Thyroid gland (tissue), 4 donors: ENCODE data around the gene CCDC188. TPM values are rescaled to one million over a fixed set of nuclear protein-coding genes. Genes with fewer than 3 reads are reported as not detected.

Source experiments
- DNase-seq, 2 donors: peaks; one replicate each; pipeline ENCODE4 v3.0.0-alpha.2; 2019
- H3K27ac ChIP-seq, 3 donors: fragments of 200-600 bp; sonication (generic); 1 replicate in 2 of 3; 2 replicates in 1 of 3; pipeline ENCODE4 v1.5.1; 2016 to 2019; ENCODE audit warnings: mild to moderate bottlenecking in 1 of 3, moderate library complexity in 1 of 3
- H3K27me3 ChIP-seq: fragments of 200-600 bp; sonication (generic); one replicate; pipeline ENCODE4 v1.5.1; 2019
- H3K36me3 ChIP-seq, 2 donors: fragments of 200-600 bp; sonication (generic); one replicate each; pipeline ENCODE4 v1.5.1; 2016 to 2019
- H3K4me1 ChIP-seq, 2 donors: fragments of 200-600 bp; sonication (generic); one replicate each; pipeline ENCODE4 v1.5.1; 2017 to 2019
- H3K4me3 ChIP-seq, 3 donors: fragments of 200-600 bp; sonication (generic); replicated peaks in 1 of 3; 1 replicate in 2 of 3; 2 replicates in 1 of 3; pipeline ENCODE4 v1.5.1; 2016; ENCODE audit warnings: mild to moderate bottlenecking in 1 of 3
- H3K9me3 ChIP-seq: fragments of 200-600 bp; sonication (generic); one replicate; pipeline ENCODE4 v1.5.1; 2017
- CTCF ChIP-seq, 6 experiments: fragments of 200-600 bp in 3 of 6; fragments of 450-650 bp in 3 of 6; sonication (generic) in 3 of 6; IDR thresholded peaks; one replicate each; pipeline ENCODE4 v1.5.1; 2016 to 2019; ENCODE audit warnings: antibody characterized with exemption in 6 of 6, mild to moderate bottlenecking in 2 of 6, inconsistent platforms in 1 of 6, moderate library complexity in 1 of 6
- POLR2A ChIP-seq, 2 donors: fragments of 450-650 bp; IDR thresholded peaks; one replicate each; pipeline ENCODE4 v1.6.1; 2017; ENCODE audit warnings: antibody characterized with exemption in 2 of 2, mild to moderate bottlenecking in 2 of 2, moderate library complexity in 1 of 2
- WGBS, 2 donors: methylation state at CpG; one replicate each; pipeline ENCODE4 v1.1.5; 2017; 5-methylcytosine and 5-hydroxymethylcytosine counted together
- intact Hi-C: fragments of 100-400 bp; cut with DNase I; formaldehyde crosslinking; loops from one replicate; pipeline ENCODE4 v1.15.1; 2023
- total RNA-seq, 4 donors: library from RNA; depleted of rRNA; stranded (reverse); fragments of >200 nt; gene quantifications; one replicate each; pipeline ENCODE4 v1.2.3, GENCODE V29; 2016

The CCDC188 gene
- total RNA-seq, 4 donors from 2014 or later: 0.39 to 2.1 TPM; not detected in 2

GRCh38 chr22:20151276-20151588 lies 377 bp upstream of the CCDC188 start:
- Histone ChIP-seq H3K27ac (no peak overlapping the region), H3K36me3 (no peaks in the 10 kb centered on the region), H3K4me3 (no peak overlapping the region), H3K9me3 (no peaks in the 10 kb centered on the region), H3K4me1 (no peaks in the 10 kb centered on the region), H3K27me3 (no peaks in the 10 kb centered on the region)
- TF ChIP-seq CTCF (IDR thresholded peaks at IDR 0.05) (no peak), POLR2A (IDR thresholded peaks at IDR 0.05) (no peak)
- intact Hi-C loops: no loop called here
- WGBS, 2 donors: 86 to 96% methylated on average over 4 of the region's 4 CpGs
- DNase-seq: no peak

- H3K36me3 ChIP-seq: no peaks in the 10 kb centered on the region
- H3K27ac ChIP-seq: no peak overlapping the region
- H3K27me3 ChIP-seq: no peaks in the 10 kb centered on the region
- intact Hi-C loops: no loop called here
- H3K9me3 ChIP-seq: no peaks in the 10 kb centered on the region
- WGBS, 2 donors: 61 to 81% methylated on average over 5 to 22 of the region's 32 CpGs
- TF ChIP-seq CTCF (IDR thresholded peaks at IDR 0.05): no peak
- TF ChIP-seq POLR2A (IDR thresholded peaks at IDR 0.05): no peak
- H3K4me1 ChIP-seq: no peaks in the 10 kb centered on the region
- DNase-seq: no peak
- no peak overlapping the region for H3K4me3 ChIP-seq
These were observed 1.3 kb downstream of the CCDC188 start for GRCh38 chr22:20149257-20150250.

- Histone ChIP-seq H3K4me1 (no peaks in the 10 kb centered on the region), H3K9me3 (no peaks in the 10 kb centered on the region), H3K27me3 (no peaks in the 10 kb centered on the region), H3K4me3 (no peak overlapping the region), H3K27ac (no peak overlapping the region), H3K36me3 (peaks cover 0 to 2% of the 10 kb centered on the region in 2 donors)
- no peak for DNase-seq
- WGBS, 2 donors: 77 to 97% methylated on average over 6 to 8 of the region's 18 CpGs
- intact Hi-C loops: no loop called here
- TF ChIP-seq CTCF (IDR thresholded peaks at IDR 0.05) (no peak), POLR2A (IDR thresholded peaks at IDR 0.05) (no peak)
These were observed 2.4 kb downstream of the CCDC188 start for GRCh38 chr22:20148414-20148813.

GRCh38 chr22:20147237-20147988 lies 3.4 kb downstream of the CCDC188 start:
- WGBS, 2 donors: 88 to 89% methylated on average over 11 to 12 of the region's 14 CpGs
- TF ChIP-seq POLR2A (IDR thresholded peaks at IDR 0.05) (no peak), CTCF (IDR thresholded peaks at IDR 0.05) (no peak)
- Histone ChIP-seq H3K27ac (no peak overlapping the region), H3K4me3 (no peak overlapping the region), H3K4me1 (no peaks in the 10 kb centered on the region), H3K9me3 (no peaks in the 10 kb centered on the region), H3K36me3 (peaks cover 0 to 5% of the 10 kb centered on the region in 2 donors), H3K27me3 (no peaks in the 10 kb centered on the region)
- no peak for DNase-seq
- intact Hi-C loops: no loop called here

- no peak for TF ChIP-seq POLR2A (IDR thresholded peaks at IDR 0.05)
- TF ChIP-seq CTCF (IDR thresholded peaks at IDR 0.05): no peak
- no peak overlapping the region for H3K27ac ChIP-seq
- H3K9me3 ChIP-seq: no peaks in the 10 kb centered on the region
- intact Hi-C loops: no loop called here
- no peak overlapping the region for H3K4me3 ChIP-seq
- no peak for DNase-seq
- WGBS, 2 donors: 86% methylated on average over 11 of the region's 22 CpGs; no CpG with 5 or more reads in 1 of the 2 donors
- H3K4me1 ChIP-seq: no peaks in the 10 kb centered on the region
- H3K27me3 ChIP-seq: no peaks in the 10 kb centered on the region
- peaks cover 0 to 5% of the 10 kb centered on the region in 2 donors for H3K36me3 ChIP-seq
These were observed 4.1 kb downstream of the CCDC188 start for GRCh38 chr22:20146777-20147176.
